ENCODE results near the gene RAI1. TPM values are rescaled to one million over a fixed set of nuclear protein-coding genes. Genes with fewer than 3 reads are reported as not detected.

RAI1 gene
- total and polyA plus RNA-seq, 10 of the 15 experiments (the other 5 are each of a cell fraction or from before 2014, with no cell fraction given) = 0.66 to 37.7 (median 6.0) TPM

DNA sequence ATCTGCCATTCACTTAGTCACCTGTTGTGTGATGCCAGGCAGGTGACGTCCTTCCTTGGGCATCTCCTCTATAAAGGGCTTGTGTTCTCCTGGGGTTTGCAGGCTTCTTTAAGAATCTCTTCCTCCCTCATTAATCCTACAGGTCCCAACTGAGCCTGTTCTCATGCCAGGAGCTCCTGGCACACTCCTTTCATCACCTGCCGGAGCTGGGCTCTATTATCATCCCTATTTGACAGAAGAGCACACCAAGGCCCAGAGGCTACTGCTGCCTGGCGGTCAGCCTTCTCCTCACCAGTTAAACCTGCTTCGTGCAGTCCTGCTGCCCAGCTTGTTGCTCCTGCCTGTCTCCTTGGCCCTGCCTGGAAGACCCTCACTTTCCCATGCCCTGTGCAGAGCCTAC is 51.2 kb downstream of the RAI1 start (continued):
- TF ChIP-seq YY1 (IDR thresholded peaks at IDR 0.05; ENCODE audit: low read depth, low read length) = no peak
- TF ChIP-seq MTA3 (IDR thresholded peaks at IDR 0.05; ENCODE audit: borderline replicate concordance, low read length) = no peak
- no peak for TF ChIP-seq RFX5 (IDR thresholded peaks at IDR 0.05; ENCODE audit: low read depth, low read length)
- TF ChIP-seq POLR2A (IDR thresholded peaks at IDR 0.05; ENCODE audit: low read depth, low read length) = no peak
- no peak for TF ChIP-seq KAT2A (conservative IDR thresholded peaks at IDR 0.05; ENCODE audit: control insufficient read depth, low read depth, low read length)
- TF ChIP-seq SREBF1 (IDR thresholded peaks at IDR 0.05; ENCODE audit: low read length) = no peak
- no peak for TF ChIP-seq EP300 (IDR thresholded peaks at IDR 0.05; ENCODE audit: borderline replicate concordance in 1 of 2, control insufficient read depth in 1 of 2, low read depth in 2 of 2, low read length in 2 of 2)
- no peak for TF ChIP-seq MXI1 (IDR thresholded peaks at IDR 0.05; ENCODE audit: low read depth, low read length)
- TF ChIP-seq POLR2AphosphoS5 (IDR thresholded peaks at IDR 0.05; ENCODE audit: low read length) = no peak
- TF ChIP-seq WRNIP1 (IDR thresholded peaks at IDR 0.05; ENCODE audit: borderline replicate concordance, low read depth, low read length) = no peak

DNA sequence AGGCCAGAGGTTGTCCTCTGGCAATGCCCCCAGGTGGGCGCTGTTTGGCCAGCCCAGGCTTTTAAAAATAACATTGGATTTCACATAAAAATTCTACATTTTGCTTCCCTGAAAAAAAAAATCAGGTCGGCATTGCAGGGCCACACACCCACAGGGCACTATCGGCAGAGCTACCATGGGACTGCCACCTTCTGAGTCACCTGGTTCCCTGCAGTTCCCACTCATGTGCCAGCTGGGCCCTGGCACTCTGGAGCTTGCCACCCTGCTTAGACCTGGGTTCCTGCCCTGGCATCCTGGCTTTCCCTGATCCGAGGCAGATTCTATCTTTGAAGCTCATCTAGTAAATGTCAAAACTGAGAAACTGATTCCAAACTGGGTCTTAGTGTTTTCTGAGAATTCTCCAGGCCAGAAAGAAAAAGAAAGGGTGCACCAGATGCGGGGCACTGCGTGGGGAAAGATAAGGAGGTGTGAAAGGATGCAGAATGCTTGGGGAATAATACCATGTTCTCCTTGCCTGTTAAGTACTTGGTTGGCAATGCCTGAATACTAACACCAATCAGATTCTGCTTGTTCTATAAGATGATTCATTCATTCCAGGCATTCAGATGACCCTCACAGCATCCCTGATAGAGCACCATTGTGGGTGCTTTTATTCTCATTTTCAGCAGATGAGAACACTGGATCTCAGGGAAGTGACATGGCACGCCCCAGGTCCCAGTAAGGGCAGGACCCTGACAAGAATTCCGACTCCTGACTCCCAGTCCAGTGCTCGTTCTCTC is 51.8 kb downstream of the RAI1 start:
- Histone ChIP-seq H3K4me2 (ENCODE audit: control insufficient read depth, insufficient read depth) (no peak overlapping the region), H3K27me3 (replicated peaks in 1 of 2; ENCODE audit: control insufficient read depth in 2 of 2, insufficient read depth in 2 of 2, low read length in 1 of 2) (no peaks in the 10 kb centered on the region), H2AFZ (ENCODE audit: control insufficient read depth, low read depth, low read length) (no peak overlapping the region), H4K20me1 (ENCODE audit: control insufficient read depth, insufficient read depth) (peaks cover 5% of the 10 kb centered on the region), H3K9me3 (replicated peaks; ENCODE audit: control insufficient read depth, insufficient read depth, low read length) (no peaks in the 10 kb centered on the region), H3K4me1 (ENCODE audit: control insufficient read depth, insufficient read depth, low read length) (peaks cover 28% of the 10 kb centered on the region), H3K27ac (ENCODE audit: control insufficient read depth, insufficient read depth) (no peak overlapping the region), H3K36me3 (ENCODE audit: control insufficient read depth in 2 of 2, insufficient read depth in 2 of 2, low read length in 1 of 2) (peaks cover 0 to 16% of the 10 kb centered on the region in 2 experiments; a peak in 3 of 4 replicates), H3K79me2 (ENCODE audit: control insufficient read depth, insufficient read depth, low read length) (peaks cover 19% of the 10 kb centered on the region), H3K4me3 (no peak overlapping the region), H3K9ac (ENCODE audit: control insufficient read depth, insufficient read depth, low read length) (no peak overlapping the region)
- intact Hi-C loops (cut with micrococcal nuclease; ENCODE audit: unreplicated experiment) (no loop called here), in situ Hi-C loops (cut with MboI) (no loop called here)
- BruUV-seq (replicated peaks) = TSS peak; percentile 13
- ATAC-seq (no peak), DNase-seq (ENCODE audit: low read depth, low spot score) (no peak), FAIRE-seq (no peak)
- ChIA-PET RAD21 (ENCODE audit: unreplicated experiment) (no interaction called here), POLR2A (interaction anchor here (0.6 kb wide), 1 partner anchor 42 kb away, joined by 3 read pairs; no protein-coding TSS in a partner anchor), CTCF (interaction anchor here (1.5 to 2.3 kb wide), 2 partner anchors 186 to 301 kb away, joined by 3 to 6 read pairs; no protein-coding TSS in a partner anchor), SMC1A (ENCODE audit: uncharacterized antibody, unreplicated experiment) (interaction anchor here (1.6 kb wide), 1 partner anchor 15 kb away, joined by 4 read pairs; no protein-coding TSS in a partner anchor)
- WGBS (ENCODE audit: insufficient coverage, insufficient replicate concordance, low lambda C conversion rate, missing lambda C conversion rate) = 89% methylated on average over 9 of the region's 9 CpGs
- TF ChIP-seq ZNF384 (IDR thresholded peaks at IDR 0.05; ENCODE audit: borderline replicate concordance, low read depth, low read length) (no peak), MTA2 (IDR thresholded peaks at IDR 0.05; ENCODE audit: low read depth) (no peak), ATF7 (IDR thresholded peaks at IDR 0.05; ENCODE audit: low read depth) (no peak), TCF12 (IDR thresholded peaks at IDR 0.05; ENCODE audit: low read depth, low read length) (no peak), PAX5 (IDR thresholded peaks at IDR 0.05; ENCODE audit: borderline replicate concordance, low read depth, low read length) (no peak), ESRRA (IDR thresholded peaks at IDR 0.05; ENCODE audit: low read length) (no peak)
- TF ChIP-seq, protein P1, sequence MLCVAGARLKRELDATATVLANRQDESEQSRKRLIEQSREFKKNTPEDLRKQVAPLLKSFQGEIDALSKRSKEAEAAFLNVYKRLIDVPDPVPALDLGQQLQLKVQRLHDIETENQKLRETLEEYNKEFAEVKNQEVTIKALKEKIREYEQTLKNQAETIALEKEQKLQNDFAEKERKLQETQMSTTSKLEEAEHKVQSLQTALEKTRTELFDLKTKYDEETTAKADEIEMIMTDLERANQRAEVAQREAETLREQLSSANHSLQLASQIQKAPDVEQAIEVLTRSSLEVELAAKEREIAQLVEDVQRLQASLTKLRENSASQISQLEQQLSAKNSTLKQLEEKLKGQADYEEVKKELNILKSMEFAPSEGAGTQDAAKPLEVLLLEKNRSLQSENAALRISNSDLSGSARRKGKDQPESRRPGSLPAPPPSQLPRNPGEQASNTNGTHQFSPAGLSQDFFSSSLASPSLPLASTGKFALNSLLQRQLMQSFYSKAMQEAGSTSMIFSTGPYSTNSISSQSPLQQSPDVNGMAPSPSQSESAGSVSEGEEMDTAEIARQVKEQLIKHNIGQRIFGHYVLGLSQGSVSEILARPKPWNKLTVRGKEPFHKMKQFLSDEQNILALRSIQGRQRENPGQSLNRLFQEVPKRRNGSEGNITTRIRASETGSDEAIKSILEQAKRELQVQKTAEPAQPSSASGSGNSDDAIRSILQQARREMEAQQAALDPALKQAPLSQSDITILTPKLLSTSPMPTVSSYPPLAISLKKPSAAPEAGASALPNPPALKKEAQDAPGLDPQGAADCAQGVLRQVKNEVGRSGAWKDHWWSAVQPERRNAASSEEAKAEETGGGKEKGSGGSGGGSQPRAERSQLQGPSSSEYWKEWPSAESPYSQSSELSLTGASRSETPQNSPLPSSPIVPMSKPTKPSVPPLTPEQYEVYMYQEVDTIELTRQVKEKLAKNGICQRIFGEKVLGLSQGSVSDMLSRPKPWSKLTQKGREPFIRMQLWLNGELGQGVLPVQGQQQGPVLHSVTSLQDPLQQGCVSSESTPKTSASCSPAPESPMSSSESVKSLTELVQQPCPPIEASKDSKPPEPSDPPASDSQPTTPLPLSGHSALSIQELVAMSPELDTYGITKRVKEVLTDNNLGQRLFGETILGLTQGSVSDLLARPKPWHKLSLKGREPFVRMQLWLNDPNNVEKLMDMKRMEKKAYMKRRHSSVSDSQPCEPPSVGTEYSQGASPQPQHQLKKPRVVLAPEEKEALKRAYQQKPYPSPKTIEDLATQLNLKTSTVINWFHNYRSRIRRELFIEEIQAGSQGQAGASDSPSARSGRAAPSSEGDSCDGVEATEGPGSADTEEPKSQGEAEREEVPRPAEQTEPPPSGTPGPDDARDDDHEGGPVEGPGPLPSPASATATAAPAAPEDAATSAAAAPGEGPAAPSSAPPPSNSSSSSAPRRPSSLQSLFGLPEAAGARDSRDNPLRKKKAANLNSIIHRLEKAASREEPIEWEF (IDR thresholded peaks at IDR 0.05; ENCODE audit: insufficient replicate concordance, low read depth, low read length) = no peak
- TF ChIP-seq, protein P2, sequence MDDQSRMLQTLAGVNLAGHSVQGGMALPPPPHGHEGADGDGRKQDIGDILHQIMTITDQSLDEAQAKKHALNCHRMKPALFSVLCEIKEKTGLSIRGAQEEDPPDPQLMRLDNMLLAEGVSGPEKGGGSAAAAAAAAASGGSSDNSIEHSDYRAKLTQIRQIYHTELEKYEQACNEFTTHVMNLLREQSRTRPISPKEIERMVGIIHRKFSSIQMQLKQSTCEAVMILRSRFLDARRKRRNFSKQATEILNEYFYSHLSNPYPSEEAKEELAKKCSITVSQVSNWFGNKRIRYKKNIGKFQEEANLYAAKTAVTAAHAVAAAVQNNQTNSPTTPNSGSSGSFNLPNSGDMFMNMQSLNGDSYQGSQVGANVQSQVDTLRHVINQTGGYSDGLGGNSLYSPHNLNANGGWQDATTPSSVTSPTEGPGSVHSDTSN (IDR thresholded peaks at IDR 0.05; ENCODE audit: insufficient replicate concordance, low read depth, low read length) = no peak
